Lung (tissue), 13 donors: ENCODE data around the gene PLA2G15. TPM values are rescaled to one million over a fixed set of nuclear protein-coding genes. Genes with fewer than 3 reads are reported as not detected.

Experiments
- ATAC-seq: fragments of 200-7000 bp; cut with Tn5 transposase; one replicate; pipeline ENCODE4 v1.9.1; 2020; ENCODE audit warnings: moderate number of reproducible peaks; ENCODE audit not compliant: insufficient read depth, low FRiP score
- DNase-seq, 3 donors: peaks; one replicate each; pipeline ENCODE4 v3.0.0-alpha.2; 2013 to 2017
- H3K27ac ChIP-seq, 2 donors: one replicate each; pipeline ENCODE4 v1.5.1; 2013; ENCODE audit warnings: mild to moderate bottlenecking in 2 of 2, moderate library complexity in 2 of 2, control low read depth in 1 of 2, inconsistent platforms in 1 of 2, low read depth in 1 of 2, low read length in 1 of 2
- H3K27me3 ChIP-seq, 3 donors: one replicate each; pipeline ENCODE4 v1.5.1; 2013; ENCODE audit warnings: low read length in 2 of 3; ENCODE audit not compliant: control insufficient read depth in 3 of 3, insufficient read depth in 3 of 3
- H3K36me3 ChIP-seq, 4 donors: one replicate each; pipeline ENCODE4 v1.5.1; 2013; ENCODE audit warnings: low read length in 4 of 4, mild to moderate bottlenecking in 1 of 4, moderate library complexity in 1 of 4; ENCODE audit not compliant: control insufficient read depth in 4 of 4, insufficient read depth in 4 of 4
- H3K4me1 ChIP-seq, 5 donors: one replicate each; pipeline ENCODE4 v1.5.1; 2013; ENCODE audit warnings: low read length in 5 of 5, mild to moderate bottlenecking in 2 of 5, moderate library complexity in 1 of 5; ENCODE audit not compliant: control insufficient read depth in 5 of 5, insufficient read depth in 5 of 5
- H3K4me3 ChIP-seq: one replicate; pipeline ENCODE4 v1.5.1; 2013; ENCODE audit warnings: mild to moderate bottlenecking, control low read depth, moderate library complexity
- H3K9ac ChIP-seq, 2 donors: one replicate each; pipeline ENCODE4 v1.5.1; 2013; ENCODE audit warnings: low read length in 2 of 2, control low read depth in 1 of 2; ENCODE audit not compliant: insufficient read depth in 1 of 2
- H3K9me3 ChIP-seq, 4 donors: one replicate each; pipeline ENCODE4 v1.5.1; 2013; ENCODE audit warnings: low read length in 3 of 4, mild to moderate bottlenecking in 1 of 4, moderate library complexity in 1 of 4; ENCODE audit not compliant: control insufficient read depth in 4 of 4, insufficient read depth in 3 of 4
- CTCF ChIP-seq: IDR thresholded peaks from 2 replicates; pipeline ENCODE4 v1.5.1; 2012; ENCODE audit warnings: mild to moderate bottlenecking; ENCODE audit errors: control extremely low read depth, extremely low read depth
- WGBS, 2 donors: extraction: QIAGEN DNeasy Blood & Tissue Kit; methylation state at CpG; one replicate each; pipeline ENCODE4 v1.1.7; 2013; 5-methylcytosine and 5-hydroxymethylcytosine counted together
- polyA plus RNA-seq, 2 donors: library from polyadenylated mRNA; stranded (reverse); fragments of 200-250 nt; gene quantifications; one replicate each; pipeline ENCODE4 v1.2.1, GENCODE V29; 2013
- small RNA-seq: library from RNA; depleted of rRNA; stranded (forward); fragments of <200 nt; gene quantifications from one replicate; pipeline ENCODE3, GENCODE V24; 2014; ENCODE audit warnings: low replicate concordance
- total RNA-seq, 2 donors: library from RNA; depleted of rRNA in 1 of 2; stranded (reverse); fragments of >200 nt in 1 of 2; gene quantifications; one replicate each; pipeline ENCODE4 v1.2.1, GENCODE V29; 2014 to 2021
- donor health status: control.
- donor health status: control.
- donor health status: Bipolar disorder and iron deficiency.
- donor health status: healthy.
- donor health status: DM: yes; HTN: yes; CAD: no.

The PLA2G15 gene
- total and polyA plus RNA-seq, 4 donors: 11.0 to 42.4 (median 19.6) TPM

GRCh38 chr16:68306633-68307032 is 61.5 kb downstream of the PLA2G15 start:
- Histone ChIP-seq H3K36me3 (peaks cover 15 to 38% (median 26%) of the 10 kb centered on the region in 4 donors), H3K27me3 (no peaks in the 10 kb centered on the region), H3K4me3 (no peak overlapping the region), H3K9ac (no peak overlapping the region), H3K9me3 (no peaks in the 10 kb centered on the region), H3K4me1 (peaks cover 3 to 12% (median 5%) of the 10 kb centered on the region in 5 donors), H3K27ac (no peak overlapping the region)
- DNase-seq: no peak
- no peak for ATAC-seq
- no peak for TF ChIP-seq CTCF
- WGBS, 2 donors: 94 to 97% methylated on average over 3 of the region's 3 CpGs

DNA sequence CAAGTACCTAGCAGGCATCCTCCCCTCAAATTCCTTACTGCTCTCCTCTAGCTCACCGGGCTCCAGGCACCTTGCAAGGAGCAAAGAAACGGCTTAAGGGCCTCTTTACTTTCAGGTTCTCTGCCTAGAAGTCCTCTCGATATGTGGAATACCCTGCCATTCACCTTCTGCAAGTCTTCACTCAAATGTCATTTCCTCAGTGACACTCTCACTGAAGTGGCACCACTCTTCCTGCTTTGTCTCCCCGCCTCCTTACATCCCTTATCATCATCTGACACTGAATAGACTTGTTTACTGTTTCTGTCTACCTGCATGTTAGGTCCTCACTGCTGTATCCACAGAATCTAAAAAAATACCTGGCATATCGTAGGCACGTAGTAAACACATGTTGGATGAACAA is 64.6 kb downstream of the PLA2G15 start:
- no peaks in the 10 kb centered on the region for H3K27me3 ChIP-seq
- no peak for TF ChIP-seq CTCF
- no peaks in the 10 kb centered on the region for H3K9me3 ChIP-seq
- H3K4me1 ChIP-seq: peaks cover 3 to 18% (median 8%) of the 10 kb centered on the region in 5 donors
- DNase-seq (no peak), ATAC-seq (no peak)
- peak overlapping the region; percentile 66 for H3K4me3 ChIP-seq
- H3K9ac ChIP-seq: peak overlapping the region; percentile 54 to 68
- peak overlapping the region in 1 of 2 donors; percentile 82 for H3K27ac ChIP-seq
- H3K36me3 ChIP-seq: peaks cover 5 to 21% (median 13%) of the 10 kb centered on the region in 4 donors
- WGBS, 2 donors: 31 to 40% methylated on average over 6 of the region's 6 CpGs

GRCh38 chr16:68310437-68310773 is 65.2 kb downstream of the PLA2G15 start:
- DNase-seq (no peak), ATAC-seq (peak; percentile 45)
- Histone ChIP-seq H3K4me1 (peaks cover 3 to 18% (median 8%) of the 10 kb centered on the region in 5 donors), H3K36me3 (peaks cover 5 to 15% (median 8%) of the 10 kb centered on the region in 4 donors), H3K27me3 (no peaks in the 10 kb centered on the region), H3K27ac (peak overlapping the region; percentile 82 to 88), H3K9me3 (no peaks in the 10 kb centered on the region), H3K4me3 (peak overlapping the region; percentile 66), H3K9ac (peak overlapping the region; percentile 54 to 68)
- WGBS, 2 donors: 0% methylated on average over 28 to 29 of the region's 29 CpGs
- no peak for TF ChIP-seq CTCF

Small RNA genes lying within 50 kb of the gene (small RNA-seq; reads per million reads assigned to genes)
- gene RNU6-1262P: not detected

Other genes starting within 250 kb of the PLA2G15 start
- gene DPEP2, start 245.9 kb upstream of the PLA2G15 start, total RNA-seq: 10 to 100 TPM in 1 of 2 donors, 1 to 10 TPM in 1; 9.2 to 12.2 TPM
- 10 to 100 TPM; 11.8 to 20.4 TPM for gene DPEP2, start 245.9 kb upstream of the PLA2G15 start, polyA plus RNA-seq
- not detected for gene DPEP2NB, start 229.5 kb upstream of the PLA2G15 start, total RNA-seq
- not detected for gene DPEP2NB, start 229.5 kb upstream of the PLA2G15 start, polyA plus RNA-seq
- 10 to 100 TPM in 1 of 2 donors, 1 to 10 TPM in 1; 6.6 to 12.5 TPM for gene DDX28, start 222.1 kb upstream of the PLA2G15 start, total RNA-seq
- gene DDX28, start 222.1 kb upstream of the PLA2G15 start, polyA plus RNA-seq: 10 to 100 TPM in 1 of 2 donors, 1 to 10 TPM in 1; 9.4 to 14.5 TPM
- gene DUS2, start 222.1 kb upstream of the PLA2G15 start, total RNA-seq: 10 to 100 TPM; 14.2 to 17.1 TPM
- 10 to 100 TPM in 1 of 2 donors, 1 to 10 TPM in 1; 8.1 to 13.2 TPM for gene DUS2, start 222.1 kb upstream of the PLA2G15 start, polyA plus RNA-seq
- gene NFATC3, start 160.0 kb upstream of the PLA2G15 start, total RNA-seq: 10 to 100 TPM; 56.0 to 69.6 TPM
- 10 to 100 TPM; 13.5 to 15.5 TPM for gene NFATC3, start 160.0 kb upstream of the PLA2G15 start, polyA plus RNA-seq
- gene ESRP2, start 9.2 kb upstream of the PLA2G15 start, total RNA-seq: 10 to 100 TPM; 43.8 to 65.5 TPM
- gene ESRP2, start 9.2 kb upstream of the PLA2G15 start, polyA plus RNA-seq: 10 to 100 TPM; 22.5 to 34.8 TPM
- 10 to 100 TPM; 25.8 to 36.2 TPM for gene SLC7A6, start 19.2 kb downstream of the PLA2G15 start, total RNA-seq
- gene SLC7A6, start 19.2 kb downstream of the PLA2G15 start, polyA plus RNA-seq: 10 to 100 TPM in 1 of 2 donors, 1 to 10 TPM in 1; 8.9 to 14.2 TPM
- 10 to 100 TPM; 17.3 to 18.9 TPM for gene SLC7A6OS, start 65.6 kb downstream of the PLA2G15 start, total RNA-seq
- gene SLC7A6OS, start 65.6 kb downstream of the PLA2G15 start, polyA plus RNA-seq: 1 to 10 TPM; 6.3 to 6.6 TPM
- gene PRMT7, start 65.6 kb downstream of the PLA2G15 start, total RNA-seq: 10 to 100 TPM; 38.6 to 55.5 TPM
- gene PRMT7, start 65.6 kb downstream of the PLA2G15 start, polyA plus RNA-seq: 10 to 100 TPM; 20.3 to 38.3 TPM
- gene SMPD3, start 203.1 kb downstream of the PLA2G15 start, total RNA-seq: 10 to 100 TPM in 1 of 2 donors, 1 to 10 TPM in 1; 6.6 to 13.9 TPM
- gene SMPD3, start 203.1 kb downstream of the PLA2G15 start, polyA plus RNA-seq: 1 to 10 TPM; 1.7 to 3.5 TPM